WTC11 (cell line): ENCODE measurements around the gene GGA3. TPM values are rescaled to one million over a fixed set of nuclear protein-coding genes. Genes with fewer than 3 reads are reported as not detected.
A peak's percentile ranks its signal among the peaks of the same experiment; 100 is the strongest.

Experiments used
- ATAC-seq: fragments of 200-7000 bp; cut with Tn5 transposase; 2 replicates; pipeline ENCODE4 v1.10.0; 2021; ENCODE audit warnings: mild to moderate bottlenecking, moderate library complexity
- CTCF ChIA-PET: fragments of 300-600 bp; sonication (Branson Sonifier 250); formaldehyde crosslinking; loops from one replicate; lab custom pipeline; 2021; ENCODE audit warnings: antibody characterized with exemption; lab: Charles Lee
- POLR2A ChIA-PET: fragments of 350-600 bp; sonication (Branson Sonifier 250); formaldehyde crosslinking; loops from one replicate; lab custom pipeline; 2021; ENCODE audit warnings: antibody characterized with exemption; lab: Charles Lee
- DNase-seq: peaks from one replicate; pipeline ENCODE4 v3.0.0; 2021; ENCODE audit warnings: low spot score
- H3K27ac Mint-ChIP-seq: 2 replicates; pipeline ENCODE4 v1.8.0; 2021; ENCODE audit warnings: mixed read lengths
- H3K27me3 Mint-ChIP-seq: 2 replicates; pipeline ENCODE4 v1.8.0; 2021; ENCODE audit warnings: low read depth, mild to moderate bottlenecking, moderate library complexity, mixed read lengths
- H3K36me3 Mint-ChIP-seq: 2 replicates; pipeline ENCODE4 v1.8.0; 2021; ENCODE audit warnings: mixed read lengths
- H3K4me1 Mint-ChIP-seq: 2 replicates; pipeline ENCODE4 v1.8.0; 2022; ENCODE audit warnings: mixed read lengths
- H3K4me3 Mint-ChIP-seq: 2 replicates; pipeline ENCODE4 v1.8.0; 2021; ENCODE audit warnings: mild to moderate bottlenecking, moderate library complexity, mixed read lengths
- H3K9me3 Mint-ChIP-seq: 2 replicates; pipeline ENCODE4 v1.8.0; 2021; ENCODE audit warnings: mixed read lengths
- ARID4B ChIP-seq: sonication (generic); formaldehyde crosslinking; IDR thresholded peaks from 2 replicates; pipeline ENCODE4 v1.8.0; 2023; ENCODE audit warnings: missing genetic modification reagents, mild to moderate bottlenecking, borderline replicate concordance
- ESRRA ChIP-seq: sonication (generic); formaldehyde crosslinking; IDR thresholded peaks from 2 replicates; pipeline ENCODE4 v1.8.1; 2022; ENCODE audit warnings: mild to moderate bottlenecking, missing genetic modification reagents, borderline replicate concordance
- GABPB1 ChIP-seq: sonication (generic); formaldehyde crosslinking; IDR thresholded peaks from 2 replicates; pipeline ENCODE4 v1.8.1; 2023; ENCODE audit warnings: mild to moderate bottlenecking, missing genetic modification reagents
- HMGA2 ChIP-seq: fragments of 250-450 bp; sonication (Bioruptor Pico); IDR thresholded peaks from 2 replicates; pipeline ENCODE4 v1.4.0; 2021; ENCODE audit warnings: mild to moderate bottlenecking, moderate library complexity
- MXD4 ChIP-seq: fragments of 250-450 bp; sonication (Bioruptor Pico); IDR thresholded peaks from 2 replicates; pipeline ENCODE4 v1.8.0; 2021; ENCODE audit warnings: mild to moderate bottlenecking, moderate library complexity, borderline replicate concordance
- PREB ChIP-seq: sonication (generic); formaldehyde crosslinking; IDR thresholded peaks from 2 replicates; pipeline ENCODE4 v1.8.1; 2022; ENCODE audit warnings: mild to moderate bottlenecking, missing genetic modification reagents, moderate library complexity, borderline replicate concordance
- PRRX2 ChIP-seq: fragments of 250-450 bp; sonication (Bioruptor Pico); IDR thresholded peaks from 2 replicates; pipeline ENCODE4 v1.8.0; 2021; ENCODE audit warnings: mild to moderate bottlenecking
- total RNA-seq: library from RNA; stranded (reverse); gene quantifications from 3 replicates; pipeline ENCODE4 v1.2.3, GENCODE V29; 2021
- TF ChIP-seq, protein P1 (sequence below): sonication (generic); formaldehyde crosslinking; IDR thresholded peaks from 2 replicates; pipeline ENCODE4 v1.8.1; 2023; ENCODE audit warnings: mild to moderate bottlenecking, missing genetic modification reagents
- TF ChIP-seq, protein P2 (sequence below): sonication (generic); formaldehyde crosslinking; IDR thresholded peaks from 2 replicates; pipeline ENCODE4 v1.8.1; 2023; ENCODE audit warnings: mild to moderate bottlenecking, missing genetic modification reagents, borderline replicate concordance
- TF ChIP-seq, protein P3 (sequence below): sonication (generic); formaldehyde crosslinking; IDR thresholded peaks from 2 replicates; pipeline ENCODE4 v1.8.1; 2022; ENCODE audit warnings: low read depth, mild to moderate bottlenecking, moderate library complexity, missing genetic modification reagents, borderline replicate concordance
- TF ChIP-seq, protein P4 (sequence below): sonication (generic); formaldehyde crosslinking; IDR thresholded peaks from 2 replicates; pipeline ENCODE4 v1.8.0; 2023; ENCODE audit warnings: missing genetic modification reagents

Gene GGA3
- total RNA-seq, 1 experiment from 2014 or later = 66.9 TPM

GRCh38 chr17:75270218-75270965 is 9.0 kb upstream of the GGA3 start (continued):
- TF ChIP-seq ARID4B (peak; percentile 65; the same call in 1 of the 2 replicates), HMGA2 (CRISPR knock-in tag) (no peak), GABPB1 (0 out of 2 replicates have a peak, but pooled peaks have one; percentile 45), PREB (no peak)
- TF ChIP-seq, all 79 proteins: peak for 4

DNA sequence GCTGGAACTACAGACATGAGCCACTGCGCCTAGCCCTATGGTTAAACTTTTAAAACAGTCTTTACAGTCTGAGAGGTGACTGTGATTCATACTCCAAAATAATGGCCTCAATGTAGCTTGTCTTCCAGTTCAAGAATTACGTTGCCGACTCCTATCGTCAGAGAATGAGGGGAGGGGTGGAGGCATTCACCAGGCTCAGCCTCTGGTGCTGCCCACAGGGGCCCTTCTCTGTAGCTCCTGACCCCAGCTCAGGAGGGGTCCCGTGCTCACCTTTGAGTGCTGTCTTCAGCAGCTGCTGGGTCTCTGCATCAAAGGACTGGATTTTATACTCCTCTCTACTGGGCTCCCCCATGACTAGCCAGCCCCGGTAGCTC is 8.4 kb upstream of the GGA3 start:
- TF ChIP-seq, protein P1, sequence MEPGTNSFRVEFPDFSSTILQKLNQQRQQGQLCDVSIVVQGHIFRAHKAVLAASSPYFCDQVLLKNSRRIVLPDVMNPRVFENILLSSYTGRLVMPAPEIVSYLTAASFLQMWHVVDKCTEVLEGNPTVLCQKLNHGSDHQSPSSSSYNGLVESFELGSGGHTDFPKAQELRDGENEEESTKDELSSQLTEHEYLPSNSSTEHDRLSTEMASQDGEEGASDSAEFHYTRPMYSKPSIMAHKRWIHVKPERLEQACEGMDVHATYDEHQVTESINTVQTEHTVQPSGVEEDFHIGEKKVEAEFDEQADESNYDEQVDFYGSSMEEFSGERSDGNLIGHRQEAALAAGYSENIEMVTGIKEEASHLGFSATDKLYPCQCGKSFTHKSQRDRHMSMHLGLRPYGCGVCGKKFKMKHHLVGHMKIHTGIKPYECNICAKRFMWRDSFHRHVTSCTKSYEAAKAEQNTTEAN = no peak
- TF ChIP-seq, protein P2, sequence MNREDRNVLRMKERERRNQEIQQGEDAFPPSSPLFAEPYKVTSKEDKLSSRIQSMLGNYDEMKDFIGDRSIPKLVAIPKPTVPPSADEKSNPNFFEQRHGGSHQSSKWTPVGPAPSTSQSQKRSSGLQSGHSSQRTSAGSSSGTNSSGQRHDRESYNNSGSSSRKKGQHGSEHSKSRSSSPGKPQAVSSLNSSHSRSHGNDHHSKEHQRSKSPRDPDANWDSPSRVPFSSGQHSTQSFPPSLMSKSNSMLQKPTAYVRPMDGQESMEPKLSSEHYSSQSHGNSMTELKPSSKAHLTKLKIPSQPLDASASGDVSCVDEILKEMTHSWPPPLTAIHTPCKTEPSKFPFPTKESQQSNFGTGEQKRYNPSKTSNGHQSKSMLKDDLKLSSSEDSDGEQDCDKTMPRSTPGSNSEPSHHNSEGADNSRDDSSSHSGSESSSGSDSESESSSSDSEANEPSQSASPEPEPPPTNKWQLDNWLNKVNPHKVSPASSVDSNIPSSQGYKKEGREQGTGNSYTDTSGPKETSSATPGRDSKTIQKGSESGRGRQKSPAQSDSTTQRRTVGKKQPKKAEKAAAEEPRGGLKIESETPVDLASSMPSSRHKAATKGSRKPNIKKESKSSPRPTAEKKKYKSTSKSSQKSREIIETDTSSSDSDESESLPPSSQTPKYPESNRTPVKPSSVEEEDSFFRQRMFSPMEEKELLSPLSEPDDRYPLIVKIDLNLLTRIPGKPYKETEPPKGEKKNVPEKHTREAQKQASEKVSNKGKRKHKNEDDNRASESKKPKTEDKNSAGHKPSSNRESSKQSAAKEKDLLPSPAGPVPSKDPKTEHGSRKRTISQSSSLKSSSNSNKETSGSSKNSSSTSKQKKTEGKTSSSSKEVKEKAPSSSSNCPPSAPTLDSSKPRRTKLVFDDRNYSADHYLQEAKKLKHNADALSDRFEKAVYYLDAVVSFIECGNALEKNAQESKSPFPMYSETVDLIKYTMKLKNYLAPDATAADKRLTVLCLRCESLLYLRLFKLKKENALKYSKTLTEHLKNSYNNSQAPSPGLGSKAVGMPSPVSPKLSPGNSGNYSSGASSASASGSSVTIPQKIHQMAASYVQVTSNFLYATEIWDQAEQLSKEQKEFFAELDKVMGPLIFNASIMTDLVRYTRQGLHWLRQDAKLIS (CRISPR knock-in tag) = no peak
- TF ChIP-seq, protein P3, sequence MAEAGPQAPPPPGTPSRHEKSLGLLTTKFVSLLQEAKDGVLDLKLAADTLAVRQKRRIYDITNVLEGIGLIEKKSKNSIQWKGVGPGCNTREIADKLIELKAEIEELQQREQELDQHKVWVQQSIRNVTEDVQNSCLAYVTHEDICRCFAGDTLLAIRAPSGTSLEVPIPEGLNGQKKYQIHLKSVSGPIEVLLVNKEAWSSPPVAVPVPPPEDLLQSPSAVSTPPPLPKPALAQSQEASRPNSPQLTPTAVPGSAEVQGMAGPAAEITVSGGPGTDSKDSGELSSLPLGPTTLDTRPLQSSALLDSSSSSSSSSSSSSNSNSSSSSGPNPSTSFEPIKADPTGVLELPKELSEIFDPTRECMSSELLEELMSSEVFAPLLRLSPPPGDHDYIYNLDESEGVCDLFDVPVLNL = no peak
- TF ChIP-seq, protein P4, sequence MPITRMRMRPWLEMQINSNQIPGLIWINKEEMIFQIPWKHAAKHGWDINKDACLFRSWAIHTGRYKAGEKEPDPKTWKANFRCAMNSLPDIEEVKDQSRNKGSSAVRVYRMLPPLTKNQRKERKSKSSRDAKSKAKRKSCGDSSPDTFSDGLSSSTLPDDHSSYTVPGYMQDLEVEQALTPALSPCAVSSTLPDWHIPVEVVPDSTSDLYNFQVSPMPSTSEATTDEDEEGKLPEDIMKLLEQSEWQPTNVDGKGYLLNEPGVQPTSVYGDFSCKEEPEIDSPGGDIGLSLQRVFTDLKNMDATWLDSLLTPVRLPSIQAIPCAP (CRISPR knock-in tag) = no peak
- TF ChIP-seq MXD4 (no peak), PRRX2 (CRISPR knock-in tag) (no peak), ESRRA (CRISPR knock-in tag) (no peak)
- Mint-ChIP-seq H3K4me1 (peaks cover 19% of the 10 kb centered on the region), H3K36me3 (peaks cover 30% of the 10 kb centered on the region), H3K27me3 (no peaks in the 10 kb centered on the region), H3K9me3 (no peaks in the 10 kb centered on the region), H3K4me3 (peak overlapping the region; percentile 83), H3K27ac (peak overlapping the region; percentile 88)
- DNase-seq (no peak), ATAC-seq (peak; percentile 3)
- ChIA-PET POLR2A (interaction anchor here (0.6 to 3.1 kb wide), 5 partner anchors 8 to 159 kb away, joined by 3 to 24 read pairs (median 9); partner anchors contain the start of genes GGA3, MRPS7 and SLC25A19), CTCF (interaction anchor here (0.5 to 8.7 kb wide), 28 partner anchors 8 to 331 kb away, joined by 3 to 155 read pairs (median 9); partner anchors contain the start of genes GGA3, GRB2, LLGL2 and MRPL58)
